Coronary artery (tissue), 2 donors: ENCODE results near the gene EPOP.

Experiments
- DNase-seq: peaks from one replicate; pipeline ENCODE4 v3.0.0-alpha.2; 2017; ENCODE audit warnings: low spot score
- H3K27ac ChIP-seq, 2 donors: fragments of 200-600 bp; sonication (generic); one replicate each; pipeline ENCODE4 v1.5.1; 2016 to 2019
- H3K4me3 ChIP-seq: fragments of 200-600 bp; sonication (generic); 2 replicates; pipeline ENCODE4 v1.5.1; 2016; ENCODE audit warnings: mild to moderate bottlenecking, moderate library complexity
- TF ChIP-seq, protein P1 (sequence below): fragments of 200-600 bp; sonication (generic); IDR thresholded peaks from one replicate; pipeline ENCODE4 v1.5.1; 2019; ENCODE audit warnings: antibody characterized with exemption

Gene EPOP

GRCh38 chr17:38705523-38705802 lies 30.7 kb upstream of the EPOP start:
- no peak for DNase-seq
- Histone ChIP-seq H3K4me3 (peak overlapping the region; percentile 92), H3K27ac (peak overlapping the region; percentile 90 to 97)
- TF ChIP-seq, protein P1, sequence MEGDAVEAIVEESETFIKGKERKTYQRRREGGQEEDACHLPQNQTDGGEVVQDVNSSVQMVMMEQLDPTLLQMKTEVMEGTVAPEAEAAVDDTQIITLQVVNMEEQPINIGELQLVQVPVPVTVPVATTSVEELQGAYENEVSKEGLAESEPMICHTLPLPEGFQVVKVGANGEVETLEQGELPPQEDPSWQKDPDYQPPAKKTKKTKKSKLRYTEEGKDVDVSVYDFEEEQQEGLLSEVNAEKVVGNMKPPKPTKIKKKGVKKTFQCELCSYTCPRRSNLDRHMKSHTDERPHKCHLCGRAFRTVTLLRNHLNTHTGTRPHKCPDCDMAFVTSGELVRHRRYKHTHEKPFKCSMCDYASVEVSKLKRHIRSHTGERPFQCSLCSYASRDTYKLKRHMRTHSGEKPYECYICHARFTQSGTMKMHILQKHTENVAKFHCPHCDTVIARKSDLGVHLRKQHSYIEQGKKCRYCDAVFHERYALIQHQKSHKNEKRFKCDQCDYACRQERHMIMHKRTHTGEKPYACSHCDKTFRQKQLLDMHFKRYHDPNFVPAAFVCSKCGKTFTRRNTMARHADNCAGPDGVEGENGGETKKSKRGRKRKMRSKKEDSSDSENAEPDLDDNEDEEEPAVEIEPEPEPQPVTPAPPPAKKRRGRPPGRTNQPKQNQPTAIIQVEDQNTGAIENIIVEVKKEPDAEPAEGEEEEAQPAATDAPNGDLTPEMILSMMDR, result no peak

GRCh38 chr17:38704606-38705522 lies 30.1 kb upstream of the EPOP start, which contains the start of gene MLLT6:
Gene MLLT6 (plus strand): TSS chr17:38705273. CDS start chr17:38705633, 360 bp downstream.
- peak within 1 kb of the TSS; percentile 90 to 97 for H3K27ac ChIP-seq
- DNase-seq, result peak; percentile 87
- TF ChIP-seq, protein P1, result no peak
- peak within 1 kb of the TSS; percentile 92 for H3K4me3 ChIP-seq

GRCh38 chr17:38703742-38704605 lies 29.2 kb upstream of the EPOP start:
- TF ChIP-seq, protein P1, result no peak
- DNase-seq, result peak; percentile 83
- Histone ChIP-seq H3K27ac (peak overlapping the region; percentile 70 to 97), H3K4me3 (peak overlapping the region; percentile 92)

GRCh38 chr17:38702916-38703741 lies 28.4 kb upstream of the EPOP start:
- peak overlapping the region; percentile 70 to 97 for H3K27ac ChIP-seq
- H3K4me3 ChIP-seq, result peak overlapping the region; percentile 92
- no peak for DNase-seq
- TF ChIP-seq, protein P1, result no peak

GRCh38 chr17:38702166-38702915 lies 27.6 kb upstream of the EPOP start:
- Histone ChIP-seq H3K27ac (peak overlapping the region; percentile 85 to 97), H3K4me3 (peak overlapping the region; percentile 92)
- TF ChIP-seq, protein P1, result no peak
- DNase-seq, result peak; percentile 92

DNA sequence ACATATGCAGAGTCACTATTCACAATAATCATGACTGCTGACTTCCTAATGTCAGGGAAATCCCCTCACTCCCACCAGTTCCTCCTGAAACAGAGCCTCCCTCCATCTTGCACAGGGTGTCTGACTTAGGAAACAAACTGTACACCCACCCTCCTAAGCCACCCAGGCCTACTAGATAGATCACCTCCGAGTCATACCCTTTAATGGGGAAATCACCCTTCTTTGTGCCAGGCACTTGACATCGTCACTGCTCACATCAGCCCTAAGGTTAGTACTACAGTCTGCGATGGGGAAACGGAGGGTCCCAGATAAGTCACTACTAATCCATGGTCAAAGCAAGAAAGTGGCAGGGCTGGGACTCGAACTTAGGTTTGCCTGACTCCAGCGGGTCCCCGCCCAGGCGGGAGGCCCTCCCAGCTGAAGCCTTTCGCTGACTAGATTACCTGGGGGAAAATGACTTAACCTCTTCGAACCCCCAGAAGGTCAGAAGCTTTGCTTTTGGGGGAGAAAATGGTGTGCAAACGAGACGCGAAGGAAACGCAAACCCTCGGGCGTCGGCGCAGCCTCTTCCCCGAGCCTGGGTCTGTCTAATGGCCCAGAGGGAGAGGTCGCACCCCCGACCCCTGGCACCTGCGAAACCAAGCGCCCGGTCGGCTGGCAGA lies 26.9 kb upstream of the EPOP start:
- DNase-seq, result no peak
- H3K4me3 ChIP-seq, result peak overlapping the region; percentile 92
- H3K27ac ChIP-seq, result peak overlapping the region; percentile 85 to 97
- TF ChIP-seq, protein P1, result no peak
